H1 (cell line): Measurements from ENCODE around the gene CAP1. TPM values are rescaled to one million over a fixed set of nuclear protein-coding genes. Genes with fewer than 3 reads are reported as not detected.

Experiments used
- CTCF ChIA-PET: fragments of 300-600 bp; sonication (Branson Sonifier 250); formaldehyde crosslinking; loops from one replicate; lab custom pipeline; 2021; ENCODE audit not compliant: partially characterized antibody; lab: Charles Lee
- POLR2A ChIA-PET: fragments of 300-600 bp; sonication (Branson Sonifier 250); formaldehyde crosslinking; loops from one replicate; lab custom pipeline; 2021; ENCODE audit warnings: inconsistent platforms; ENCODE audit not compliant: partially characterized antibody; lab: Charles Lee
- DNase-seq, 2 experiments: peaks; one replicate each; pipeline versions ENCODE4 v3.0.0 to v3.0.0-alpha.2; 2010 to 2022; ENCODE audit warnings: low spot score in 2 of 2, low read depth in 1 of 2, mixed read lengths in 1 of 2
- FAIRE-seq: peaks from 2 replicates; lab custom pipeline; 2011; peaks lifted over from hg19 to GRCh38; lab: Jason Lieb, UNC
- H2AFZ ChIP-seq: 2 replicates; pipeline ENCODE4 v1.8.1; 2012; ENCODE audit warnings: low read length, inconsistent platforms
- H2AK5ac ChIP-seq: 2 replicates; pipeline ENCODE4 v1.6.1; 2013; ENCODE audit warnings: low read depth, low read length
- H2BK120ac ChIP-seq: replicated peaks from 2 replicates; pipeline ENCODE3; 2013; ENCODE audit warnings: low read depth, low read length, inconsistent platforms
- H2BK12ac ChIP-seq: 2 replicates; pipeline ENCODE4 v1.6.1; 2013; ENCODE audit warnings: low read depth, low read length
- H2BK15ac ChIP-seq: 2 replicates; pipeline ENCODE4 v1.6.1; 2013; ENCODE audit warnings: low read length
- H2BK20ac ChIP-seq: 2 replicates; pipeline ENCODE4 v1.6.1; 2013; ENCODE audit warnings: low read length
- H2BK5ac ChIP-seq: 2 replicates; pipeline ENCODE4 v1.6.1; 2013; ENCODE audit warnings: low read depth, low read length
- H3K14ac ChIP-seq: 2 replicates; pipeline ENCODE4 v1.6.1; 2013; ENCODE audit warnings: inconsistent platforms; ENCODE audit not compliant: insufficient read length
- H3K18ac ChIP-seq: 2 replicates; pipeline ENCODE4 v1.6.1; 2013; ENCODE audit warnings: low read length; ENCODE audit errors: extremely low read depth
- H3K23ac ChIP-seq: 2 replicates; pipeline ENCODE4 v1.6.1; 2013; ENCODE audit warnings: inconsistent platforms; ENCODE audit not compliant: insufficient read length
- H3K23me2 ChIP-seq: 2 replicates; pipeline ENCODE4 v1.6.1; 2013; ENCODE audit warnings: low read depth, low read length
- H3K27ac ChIP-seq: 2 replicates; pipeline ENCODE4 v1.6.1; 2011; ENCODE audit warnings: low read depth, low read length, inconsistent platforms
- H3K27me3 ChIP-seq, 4 experiments: replicated peaks in 1 of 4; 1 replicate in 1 of 4; 2 replicates in 3 of 4; pipeline versions ENCODE4 v1.6.1 to v1.8.1; 2011 to 2013; ENCODE audit warnings: low read length in 3 of 4, mild to moderate bottlenecking in 3 of 4, inconsistent platforms in 2 of 4, mixed read lengths in 2 of 4, moderate library complexity in 1 of 4; ENCODE audit not compliant: control insufficient read depth in 3 of 4, insufficient read depth in 3 of 4; ENCODE audit errors: extremely low read depth in 1 of 4
- H3K36me3 ChIP-seq, 4 experiments: 2 replicates each; pipeline versions ENCODE4 v1.6.1 to v1.8.1; 2011 to 2013; ENCODE audit warnings: mild to moderate bottlenecking in 4 of 4, low read length in 3 of 4, moderate library complexity in 2 of 4, control low read depth in 1 of 4, inconsistent platforms in 1 of 4; ENCODE audit not compliant: insufficient read depth in 4 of 4, control insufficient read depth in 2 of 4
- H3K4ac ChIP-seq: replicated peaks from 2 replicates; pipeline ENCODE3; 2013; ENCODE audit warnings: low read length, low read depth, mixed read lengths, inconsistent platforms; ENCODE audit not compliant: insufficient read length
- H3K4me1 ChIP-seq, 4 experiments: replicated peaks in 1 of 4; 1 replicate in 1 of 4; 2 replicates in 3 of 4; pipeline versions ENCODE4 v1.6.1 to v1.8.1; 2011 to 2013; ENCODE audit warnings: low read length in 3 of 4, inconsistent platforms in 2 of 4, mixed read lengths in 1 of 4; ENCODE audit not compliant: insufficient read depth in 4 of 4, control insufficient read depth in 3 of 4
- H3K4me2 ChIP-seq, 2 experiments: 2 replicates each; pipeline versions ENCODE4 v1.6.1 to v1.8.1; 2011 to 2013; ENCODE audit warnings: low read depth in 2 of 2, low read length in 2 of 2, control low read depth in 1 of 2, inconsistent platforms in 1 of 2, mild to moderate bottlenecking in 1 of 2; ENCODE audit not compliant: insufficient read depth in 1 of 2
- H3K4me3 ChIP-seq, 4 experiments: fragments of 200-600, 300-600 bp in 1 of 4; sonication (generic), shearing (Covaris generic), sonication (Bioruptor Twin) in 1 of 4; 2 replicates each; pipeline versions ENCODE4 v1.5.1 to v1.8.1; 2011 to 2016; ENCODE audit warnings: low read length in 4 of 4, low read depth in 3 of 4, control low read depth in 2 of 4, inconsistent platforms in 2 of 4, mild to moderate bottlenecking in 2 of 4, mixed read lengths in 1 of 4, moderate library complexity in 1 of 4; ENCODE audit not compliant: insufficient read depth in 2 of 4; ENCODE audit errors: extremely low read depth in 1 of 4
- H3K56ac ChIP-seq: replicated peaks from 2 replicates; pipeline ENCODE3; 2013; ENCODE audit warnings: low read depth, mild to moderate bottlenecking, mixed read lengths, low read length, inconsistent platforms; ENCODE audit not compliant: insufficient read length
- H3K79me1 ChIP-seq: 2 replicates; pipeline ENCODE4 v1.6.1; 2013; ENCODE audit warnings: low read depth, low read length, control low read depth
- H3K79me2 ChIP-seq, 2 experiments: 2 replicates each; pipeline versions ENCODE4 v1.6.1 to v1.8.1; 2012 to 2013; ENCODE audit warnings: low read length in 2 of 2, mild to moderate bottlenecking in 2 of 2, inconsistent platforms in 1 of 2; ENCODE audit not compliant: insufficient read depth in 2 of 2, control insufficient read depth in 1 of 2
- H3K9ac ChIP-seq, 4 experiments: replicated peaks in 1 of 4; 1 replicate in 1 of 4; 2 replicates in 3 of 4; pipeline versions ENCODE4 v1.6.1 to v1.8.1; 2011 to 2013; ENCODE audit warnings: low read depth in 3 of 4, low read length in 3 of 4, control low read depth in 2 of 4, mild to moderate bottlenecking in 2 of 4, moderate library complexity in 2 of 4, inconsistent platforms in 1 of 4; ENCODE audit errors: extremely low read depth in 1 of 4
- H3K9me3 ChIP-seq, 2 experiments: 2 replicates each; pipeline versions ENCODE4 v1.6.1 to v1.8.1; 2012 to 2013; ENCODE audit warnings: mild to moderate bottlenecking in 2 of 2, moderate library complexity in 2 of 2, control low read depth in 1 of 2, inconsistent platforms in 1 of 2, low read depth in 1 of 2, low read length in 1 of 2, mixed read lengths in 1 of 2; ENCODE audit not compliant: insufficient read depth in 2 of 2
- H4K20me1 ChIP-seq, 2 experiments: replicated peaks in 1 of 2; 2 replicates each; pipeline versions ENCODE3 to v1.8.1; 2011 to 2013; ENCODE audit warnings: inconsistent platforms in 2 of 2, low read length in 2 of 2, mild to moderate bottlenecking in 1 of 2; ENCODE audit not compliant: insufficient read depth in 2 of 2, control insufficient read depth in 1 of 2
- H4K5ac ChIP-seq: 2 replicates; pipeline ENCODE4 v1.6.1; 2013; ENCODE audit warnings: low read length, low read depth, mixed read lengths, inconsistent platforms; ENCODE audit not compliant: insufficient read length
- H4K8ac ChIP-seq: 2 replicates; pipeline ENCODE4 v1.8.0; 2013; ENCODE audit warnings: mild to moderate bottlenecking, moderate library complexity, low read length, inconsistent platforms; ENCODE audit not compliant: insufficient read depth; ENCODE audit errors: extremely low read depth
- H4K91ac ChIP-seq: replicated peaks from 2 replicates; pipeline ENCODE3; 2013; ENCODE audit warnings: low read length, mixed read lengths, inconsistent platforms; ENCODE audit not compliant: insufficient read length
- CREB1 ChIP-seq: IDR thresholded peaks from 2 replicates; pipeline ENCODE4 v1.6.1; 2012; ENCODE audit warnings: inconsistent platforms
- HDAC2 ChIP-seq, 2 experiments: fragments of 300-600 bp in 1 of 2; sonication (generic) in 1 of 2; IDR thresholded peaks; 2 replicates each; pipeline ENCODE4 v1.6.1; 2011 to 2012; ENCODE audit warnings: low read depth in 2 of 2, low read length in 2 of 2, mild to moderate bottlenecking in 2 of 2, moderate library complexity in 2 of 2, borderline replicate concordance in 1 of 2, inconsistent platforms in 1 of 2
- HDAC6 ChIP-seq: IDR thresholded peaks from one replicate; pipeline ENCODE4 v1.7.1; 2012; ENCODE audit warnings: low read depth, mild to moderate bottlenecking, inconsistent platforms, low read length, moderate library complexity
- NANOG ChIP-seq: IDR thresholded peaks from 2 replicates; pipeline ENCODE4 v1.6.1; 2011; ENCODE audit warnings: low read length, low read depth, mild to moderate bottlenecking, inconsistent platforms; ENCODE audit not compliant: insufficient read depth, poor library complexity, severe bottlenecking
- POLR2A ChIP-seq, 2 experiments: IDR thresholded peaks; 1 replicate in 1 of 2; 2 replicates in 1 of 2; pipeline ENCODE4 v1.6.1; 2011; ENCODE audit warnings: low read depth in 2 of 2, low read length in 2 of 2, mild to moderate bottlenecking in 2 of 2; ENCODE audit errors: control extremely low read depth in 1 of 2
- RBBP5 ChIP-seq: IDR thresholded peaks from 2 replicates; pipeline ENCODE4 v1.7.1; 2012; ENCODE audit warnings: low read depth, mild to moderate bottlenecking, inconsistent platforms, low read length, moderate library complexity, borderline replicate concordance
- SP2 ChIP-seq: IDR thresholded peaks from 2 replicates; pipeline ENCODE4 v1.6.1; 2012; ENCODE audit warnings: mild to moderate bottlenecking, low read length, inconsistent platforms
- USF2 ChIP-seq: IDR thresholded peaks from 2 replicates; pipeline ENCODE4 v1.6.1; 2011; ENCODE audit warnings: low read length, improper control_type of control experiment
- ZNF274 ChIP-seq: IDR thresholded peaks from 2 replicates; pipeline ENCODE4 v1.7.0; 2012; ENCODE audit warnings: low read length, borderline replicate concordance; ENCODE audit errors: extremely low read depth
- WGBS, 2 experiments: shearing (Covaris generic) in 1 of 2; methylation state at CpG; one replicate each; pipeline versions ENCODE4 v1.1.6 to v1.1.7; 2013 to 2015; ENCODE audit warnings: low lambda C conversion rate in 2 of 2, mixed read lengths in 2 of 2, inconsistent platforms in 1 of 2, low coverage in 1 of 2, missing lambda C conversion rate in 1 of 2; ENCODE audit not compliant: insufficient replicate concordance in 2 of 2, insufficient coverage in 1 of 2, insufficient read length in 1 of 2; ENCODE audit errors: extremely low coverage in 1 of 2, missing lambda C conversion rate in 1 of 2; 5-methylcytosine and 5-hydroxymethylcytosine counted together
- polyA plus RNA-seq, 7 experiments: library from polyadenylated mRNA; depleted of rRNA in 3 of 7; stranded (reverse) in 5 of 7; unstranded in 2 of 7; fragments of >200 nt in 5 of 7; fragments of 200-250 nt in 2 of 7; gene quantifications; 1 replicate in 5 of 7; 2 replicates in 1 of 7; 4 replicates in 1 of 7; pipeline versions ENCODE4 v1.2.1 to v1.2.3, GENCODE V29; 2011 to 2013; ENCODE audit warnings: missing spikeins in 2 of 7, mixed read lengths in 2 of 7
- total RNA-seq: library from RNA; stranded (reverse); fragmentation: NEBNext Ultra II Directional; extraction: Animal tissue kit (Norgen Biotek cat#: 25700); gene quantifications from 2 replicates; pipeline ENCODE4 v1.2.1, GENCODE V29; 2021
- TF ChIP-seq, protein P1 (sequence below), 3 experiments: IDR thresholded peaks; 1 replicate in 2 of 3; 2 replicates in 1 of 3; pipeline versions ENCODE4 v1.5.1 to v1.6.1; 2011; ENCODE audit warnings: low read length in 3 of 3, mild to moderate bottlenecking in 3 of 3, inconsistent platforms in 2 of 3, low read depth in 1 of 3, moderate library complexity in 1 of 3; ENCODE audit not compliant: insufficient read depth in 1 of 3; ENCODE audit errors: control extremely low read depth in 1 of 3

Gene CAP1
- total and polyA plus RNA-seq, 2 of the 8 experiments (the other 6 are each of a cell fraction or from before 2014, with no cell fraction given): 140 to 295 TPM

DNA sequence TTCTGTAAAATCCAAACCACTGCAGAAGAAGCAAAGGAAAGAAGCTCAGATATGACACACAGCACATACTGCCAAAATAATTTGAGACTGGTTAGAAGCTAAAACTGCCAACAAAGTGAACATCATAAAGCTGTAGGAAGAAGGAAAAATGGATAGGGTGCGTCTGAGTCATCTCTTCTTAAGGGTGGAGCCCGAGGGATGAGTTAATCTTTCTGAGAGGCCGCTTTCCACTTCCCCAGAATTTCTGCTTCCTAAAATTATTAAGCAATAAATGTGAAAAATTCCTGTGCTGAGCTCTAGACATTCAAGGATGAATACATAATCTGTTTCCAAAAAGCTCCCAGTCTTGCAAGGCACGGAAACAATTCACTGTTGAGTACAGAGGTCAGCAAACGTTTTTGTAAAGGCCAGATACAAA lies 36.4 kb downstream of the CAP1 start:
- Histone ChIP-seq H2BK120ac (no peak overlapping the region), H3K56ac (no peak overlapping the region), H3K79me1 (no peaks in the 10 kb centered on the region), H4K91ac (no peak overlapping the region), H3K79me2 (no peaks in the 10 kb centered on the region), H3K9me3 (no peaks in the 10 kb centered on the region), H2AK5ac (no peak overlapping the region), H3K36me3 (peaks cover 15 to 75% (median 46%) of the 10 kb centered on the region in 4 experiments), H3K4ac (no peak overlapping the region), H3K27me3 (no peaks in the 10 kb centered on the region), H3K9ac (no peak overlapping the region), H3K4me3 (no peak overlapping the region), H2BK15ac (no peak overlapping the region), H2BK5ac (no peak overlapping the region), H3K4me1 (no peaks in the 10 kb centered on the region), H3K27ac (no peak overlapping the region), H4K5ac (no peak overlapping the region), H3K18ac (no peak overlapping the region), H4K20me1 (peaks cover 0 to 1% of the 10 kb centered on the region in 2 experiments), H3K23ac (no peak overlapping the region), H2BK12ac (no peak overlapping the region), H2AFZ (no peak overlapping the region), H2BK20ac (no peak overlapping the region), H3K4me2 (no peak overlapping the region), H3K23me2 (no peaks in the 10 kb centered on the region), H3K14ac (no peak overlapping the region), H4K8ac (no peak overlapping the region)
- DNase-seq (no peak), FAIRE-seq (no peak)
- ChIA-PET POLR2A (interaction anchor here (0.7 to 2.1 kb wide), 6 partner anchors 14 to 261 kb away, joined by 3 to 7 read pairs (median 4); partner anchors contain the start of gene CAP1), CTCF (interaction anchor here (0.6 to 5.7 kb wide), 10 partner anchors 8 to 268 kb away, joined by 3 to 28 read pairs (median 4); no protein-coding TSS in a partner anchor)
- WGBS, 2 experiments: 77% methylated on average over 5 of the region's 5 CpGs; no CpG with 5 or more reads in 1 of the 2 experiments
- no peak for TF ChIP-seq NANOG
- TF ChIP-seq POLR2A (IDR thresholded peaks at IDR 0.05; ENCODE audit: control extremely low read depth in 1 of 2, low read depth in 2 of 2, low read length in 2 of 2): no peak
- no peak for TF ChIP-seq HDAC2 (IDR thresholded peaks at IDR 0.05; ENCODE audit: borderline replicate concordance in 1 of 2, low read depth in 2 of 2, low read length in 2 of 2)
- no peak for TF ChIP-seq USF2
- TF ChIP-seq HDAC6: no peak
- TF ChIP-seq ZNF274: no peak
- no peak for TF ChIP-seq SP2
- TF ChIP-seq RBBP5: no peak
- no peak for TF ChIP-seq CREB1
- TF ChIP-seq, protein P1, sequence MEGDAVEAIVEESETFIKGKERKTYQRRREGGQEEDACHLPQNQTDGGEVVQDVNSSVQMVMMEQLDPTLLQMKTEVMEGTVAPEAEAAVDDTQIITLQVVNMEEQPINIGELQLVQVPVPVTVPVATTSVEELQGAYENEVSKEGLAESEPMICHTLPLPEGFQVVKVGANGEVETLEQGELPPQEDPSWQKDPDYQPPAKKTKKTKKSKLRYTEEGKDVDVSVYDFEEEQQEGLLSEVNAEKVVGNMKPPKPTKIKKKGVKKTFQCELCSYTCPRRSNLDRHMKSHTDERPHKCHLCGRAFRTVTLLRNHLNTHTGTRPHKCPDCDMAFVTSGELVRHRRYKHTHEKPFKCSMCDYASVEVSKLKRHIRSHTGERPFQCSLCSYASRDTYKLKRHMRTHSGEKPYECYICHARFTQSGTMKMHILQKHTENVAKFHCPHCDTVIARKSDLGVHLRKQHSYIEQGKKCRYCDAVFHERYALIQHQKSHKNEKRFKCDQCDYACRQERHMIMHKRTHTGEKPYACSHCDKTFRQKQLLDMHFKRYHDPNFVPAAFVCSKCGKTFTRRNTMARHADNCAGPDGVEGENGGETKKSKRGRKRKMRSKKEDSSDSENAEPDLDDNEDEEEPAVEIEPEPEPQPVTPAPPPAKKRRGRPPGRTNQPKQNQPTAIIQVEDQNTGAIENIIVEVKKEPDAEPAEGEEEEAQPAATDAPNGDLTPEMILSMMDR (IDR thresholded peaks at IDR 0.05; ENCODE audit: control extremely low read depth in 1 of 3, insufficient read depth in 1 of 3, low read depth in 1 of 3, low read length in 3 of 3): no peak
